Thyroid gland (tissue), 4 donors: ENCODE results near the gene SPECC1.

ENCODE experiments used
- CTCF ChIP-seq, 6 experiments: fragments of 200-600 bp in 3 of 6; fragments of 450-650 bp in 3 of 6; sonication (generic) in 3 of 6; IDR thresholded peaks; one replicate each; pipeline ENCODE4 v1.5.1; 2016 to 2019; ENCODE audit warnings: antibody characterized with exemption in 6 of 6, mild to moderate bottlenecking in 2 of 6, inconsistent platforms in 1 of 6, moderate library complexity in 1 of 6
- POLR2A ChIP-seq, 2 donors: fragments of 450-650 bp; IDR thresholded peaks; one replicate each; pipeline ENCODE4 v1.6.1; 2017; ENCODE audit warnings: antibody characterized with exemption in 2 of 2, mild to moderate bottlenecking in 2 of 2, moderate library complexity in 1 of 2

- TF ChIP-seq CTCF (IDR thresholded peaks at IDR 0.05) (no peak), POLR2A (IDR thresholded peaks at IDR 0.05) (no peak)
Measured at GRCh38 chr17:20200865-20201458, 191.8 kb downstream of the SPECC1 start.
